GM12878 (cell line): Measurements from ENCODE around the gene ZNF775. TPM values are rescaled to one million over a fixed set of nuclear protein-coding genes. Genes with fewer than 3 reads are reported as not detected.
A peak's percentile ranks its signal among the peaks of the same experiment; 100 is the strongest.

Experiments
- ATF7 ChIP-seq: fragments of 450-650 bp; IDR thresholded peaks from 2 replicates; pipeline ENCODE4 v1.6.1; 2016; ENCODE audit warnings: low read depth, mild to moderate bottlenecking
- EGR1 ChIP-seq, 2 experiments: IDR thresholded peaks; 1 replicate in 1 of 2; 2 replicates in 1 of 2; pipeline ENCODE4 v1.6.1; 2011 to 2012; ENCODE audit warnings: low read depth in 2 of 2, low read length in 2 of 2, borderline replicate concordance in 1 of 2, mild to moderate bottlenecking in 1 of 2, moderate library complexity in 1 of 2
- ETV6 ChIP-seq, 2 experiments: fragments of 450-650 bp in 1 of 2; IDR thresholded peaks in 1 of 2; conservative IDR thresholded peaks in 1 of 2; 2 replicates each; pipeline ENCODE4 v1.6.1; 2014; ENCODE audit warnings: antibody characterized with exemption in 1 of 2, borderline replicate concordance in 1 of 2, low read depth in 1 of 2, mild to moderate bottlenecking in 1 of 2, moderate library complexity in 1 of 2
- IRF4 ChIP-seq: IDR thresholded peaks from 2 replicates; pipeline ENCODE4 v1.6.1; 2011; ENCODE audit warnings: low read depth, low read length
- JUNB ChIP-seq: IDR thresholded peaks from 2 replicates; pipeline ENCODE4 v1.6.1; 2016; ENCODE audit warnings: antibody characterized with exemption, mild to moderate bottlenecking
- MTA2 ChIP-seq: fragments of 450-650 bp; IDR thresholded peaks from 2 replicates; pipeline ENCODE4 v1.6.1; 2016; ENCODE audit warnings: low read depth, mild to moderate bottlenecking, moderate library complexity
- NFIC ChIP-seq: IDR thresholded peaks from 2 replicates; pipeline ENCODE4 v1.6.1; 2012; ENCODE audit warnings: low read depth, mild to moderate bottlenecking, inconsistent platforms, low read length, moderate library complexity
- NR2F1 ChIP-seq: fragments of 450-650 bp; conservative IDR thresholded peaks from 2 replicates; pipeline ENCODE4 v1.6.1; 2017; ENCODE audit warnings: mild to moderate bottlenecking
- PML ChIP-seq: IDR thresholded peaks from 2 replicates; pipeline ENCODE4 v1.6.1; 2012; ENCODE audit warnings: low read length, inconsistent platforms
- POLR2AphosphoS2 ChIP-seq: IDR thresholded peaks from 2 replicates; pipeline ENCODE4 v1.6.1; 2011; ENCODE audit warnings: low read depth, mild to moderate bottlenecking, low read length, improper control_type of control experiment, moderate library complexity
- RB1 ChIP-seq: fragments of 450-650 bp; formaldehyde crosslinking; IDR thresholded peaks from 2 replicates; pipeline ENCODE4 v1.6.1; 2017; ENCODE audit warnings: mild to moderate bottlenecking, borderline replicate concordance
- SIN3A ChIP-seq: IDR thresholded peaks from 2 replicates; pipeline ENCODE4 v1.6.1; 2012; ENCODE audit warnings: low read depth, low read length, improper control_type of control experiment
- SPI1 ChIP-seq: IDR thresholded peaks from 2 replicates; pipeline ENCODE4 v1.6.1; 2011; ENCODE audit warnings: low read depth, mild to moderate bottlenecking, low read length, moderate library complexity, borderline replicate concordance; ENCODE audit not compliant: insufficient read depth
- TAF1 ChIP-seq: IDR thresholded peaks from 2 replicates; pipeline ENCODE4 v1.6.1; 2011; ENCODE audit warnings: mild to moderate bottlenecking, low read depth, low read length, borderline replicate concordance
- ZNF207 ChIP-seq: fragments of 450-650 bp; IDR thresholded peaks from 2 replicates; pipeline ENCODE4 v1.6.1; 2014; ENCODE audit warnings: antibody characterized with exemption, mild to moderate bottlenecking, borderline replicate concordance
- ZNF24 ChIP-seq: fragments of 450-650 bp; IDR thresholded peaks from 2 replicates; pipeline ENCODE4 v1.6.1; 2017; ENCODE audit warnings: antibody characterized with exemption, mild to moderate bottlenecking
- polyA plus RNA-seq, 11 experiments: library from polyadenylated mRNA; depleted of rRNA in 4 of 11; unstranded in 6 of 11; stranded (reverse) in 5 of 11; fragments of >200 nt; fragmentation: Nextera tagmentation in 4 of 11; fragmentation: Illumina TruSeq in 1 of 11; extraction: Ambion mirVana in 4 of 11; extraction: Trizol in 1 of 11; gene quantifications; 1 replicate in 1 of 11; 2 replicates in 10 of 11; pipeline versions ENCODE4 v1.2.1 to v1.2.3, GENCODE V29; 2011 to 2016; ENCODE audit warnings: inconsistent platforms in 2 of 11, missing spikeins in 2 of 11, low read depth in 1 of 11
- total RNA-seq, 4 experiments: library from RNA; depleted of rRNA in 3 of 4; stranded (reverse); fragments of >200 nt in 3 of 4; fragmentation: Illumina TruSeq in 1 of 4; extraction: Trizol in 1 of 4; gene quantifications; 2 replicates each; pipeline versions ENCODE4 v1.2.1 to v1.2.3, GENCODE V29; 2013 to 2021
- TF ChIP-seq, protein P1 (sequence below): fragments of 450-650 bp; IDR thresholded peaks from 2 replicates; pipeline ENCODE4 v1.6.1; 2017; ENCODE audit warnings: mild to moderate bottlenecking, moderate library complexity
- TF ChIP-seq, protein P2 (sequence below): fragments of 450-650 bp; IDR thresholded peaks from 2 replicates; pipeline ENCODE4 v1.6.1; 2016; ENCODE audit warnings: mild to moderate bottlenecking

ZNF775 gene
- total and polyA plus RNA-seq, 10 of the 15 experiments (the other 5 are each of a cell fraction or from before 2014, with no cell fraction given), result 0.05 to 14.3 (median 2.1) TPM

DNA sequence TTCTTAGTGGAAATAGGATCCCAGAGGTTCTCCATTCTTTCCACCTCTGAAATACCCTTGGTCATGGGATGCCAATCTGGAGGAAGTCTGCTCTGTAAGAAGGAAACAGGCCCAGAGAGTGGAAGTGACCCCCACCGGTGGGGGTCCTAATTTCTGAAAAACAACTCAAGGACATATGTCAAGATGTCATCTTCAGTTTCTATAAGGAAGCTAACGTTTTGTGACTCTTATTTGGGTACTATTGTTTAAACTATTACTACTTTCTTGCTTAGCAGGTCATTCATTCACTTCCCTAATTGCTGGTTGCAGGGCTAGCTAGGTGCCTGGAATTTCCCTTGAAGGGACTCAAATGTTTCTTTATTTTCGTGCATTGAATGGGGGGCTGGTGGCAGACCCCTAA is 1.9 kb upstream of the ZNF775 start (continued):
- TF ChIP-seq, protein P1, sequence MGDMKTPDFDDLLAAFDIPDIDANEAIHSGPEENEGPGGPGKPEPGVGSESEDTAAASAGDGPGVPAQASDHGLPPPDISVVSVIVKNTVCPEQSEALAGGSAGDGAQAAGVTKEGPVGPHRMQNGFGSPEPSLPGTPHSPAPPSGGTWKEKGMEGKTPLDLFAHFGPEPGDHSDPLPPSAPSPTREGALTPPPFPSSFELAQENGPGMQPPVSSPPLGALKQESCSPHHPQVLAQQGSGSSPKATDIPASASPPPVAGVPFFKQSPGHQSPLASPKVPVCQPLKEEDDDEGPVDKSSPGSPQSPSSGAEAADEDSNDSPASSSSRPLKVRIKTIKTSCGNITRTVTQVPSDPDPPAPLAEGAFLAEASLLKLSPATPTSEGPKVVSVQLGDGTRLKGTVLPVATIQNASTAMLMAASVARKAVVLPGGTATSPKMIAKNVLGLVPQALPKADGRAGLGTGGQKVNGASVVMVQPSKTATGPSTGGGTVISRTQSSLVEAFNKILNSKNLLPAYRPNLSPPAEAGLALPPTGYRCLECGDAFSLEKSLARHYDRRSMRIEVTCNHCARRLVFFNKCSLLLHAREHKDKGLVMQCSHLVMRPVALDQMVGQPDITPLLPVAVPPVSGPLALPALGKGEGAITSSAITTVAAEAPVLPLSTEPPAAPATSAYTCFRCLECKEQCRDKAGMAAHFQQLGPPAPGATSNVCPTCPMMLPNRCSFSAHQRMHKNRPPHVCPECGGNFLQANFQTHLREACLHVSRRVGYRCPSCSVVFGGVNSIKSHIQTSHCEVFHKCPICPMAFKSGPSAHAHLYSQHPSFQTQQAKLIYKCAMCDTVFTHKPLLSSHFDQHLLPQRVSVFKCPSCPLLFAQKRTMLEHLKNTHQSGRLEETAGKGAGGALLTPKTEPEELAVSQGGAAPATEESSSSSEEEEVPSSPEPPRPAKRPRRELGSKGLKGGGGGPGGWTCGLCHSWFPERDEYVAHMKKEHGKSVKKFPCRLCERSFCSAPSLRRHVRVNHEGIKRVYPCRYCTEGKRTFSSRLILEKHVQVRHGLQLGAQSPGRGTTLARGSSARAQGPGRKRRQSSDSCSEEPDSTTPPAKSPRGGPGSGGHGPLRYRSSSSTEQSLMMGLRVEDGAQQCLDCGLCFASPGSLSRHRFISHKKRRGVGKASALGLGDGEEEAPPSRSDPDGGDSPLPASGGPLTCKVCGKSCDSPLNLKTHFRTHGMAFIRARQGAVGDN, result no peak
- TF ChIP-seq RB1, result no peak
- peak; percentile 87 for TF ChIP-seq ZNF24
- no peak for TF ChIP-seq JUNB
- TF ChIP-seq SPI1, result peak; percentile 74
- no peak for TF ChIP-seq ZNF207
- TF ChIP-seq ETV6 (conservative IDR thresholded peaks at IDR 0.05 in 1 of 2, IDR thresholded peaks at IDR 0.05 in 1 of 2; ENCODE audit: borderline replicate concordance in 1 of 2, low read depth in 1 of 2), result peak in 1 of 2 experiments; percentile 81; a peak in 1 of 4 replicates
- TF ChIP-seq, protein P2, sequence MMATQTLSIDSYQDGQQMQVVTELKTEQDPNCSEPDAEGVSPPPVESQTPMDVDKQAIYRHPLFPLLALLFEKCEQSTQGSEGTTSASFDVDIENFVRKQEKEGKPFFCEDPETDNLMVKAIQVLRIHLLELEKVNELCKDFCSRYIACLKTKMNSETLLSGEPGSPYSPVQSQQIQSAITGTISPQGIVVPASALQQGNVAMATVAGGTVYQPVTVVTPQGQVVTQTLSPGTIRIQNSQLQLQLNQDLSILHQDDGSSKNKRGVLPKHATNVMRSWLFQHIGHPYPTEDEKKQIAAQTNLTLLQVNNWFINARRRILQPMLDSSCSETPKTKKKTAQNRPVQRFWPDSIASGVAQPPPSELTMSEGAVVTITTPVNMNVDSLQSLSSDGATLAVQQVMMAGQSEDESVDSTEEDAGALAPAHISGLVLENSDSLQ, result 0 out of 2 replicates have a peak, but pooled peaks have one; percentile 24
- TF ChIP-seq ATF7, result 0 out of 2 replicates have a peak, but pooled peaks have one; percentile 9
- no peak for TF ChIP-seq EGR1 (IDR thresholded peaks at IDR 0.05; ENCODE audit: borderline replicate concordance in 1 of 2, low read depth in 2 of 2, low read length in 2 of 2)
- TF ChIP-seq NFIC, result peak; percentile 18; the same call in 1 of the 2 replicates
- no peak for TF ChIP-seq TAF1
- 0 out of 2 replicates have a peak, but pooled peaks have one; percentile 16 for TF ChIP-seq PML
- no peak for TF ChIP-seq SIN3A
- TF ChIP-seq NR2F1, result no peak
- TF ChIP-seq IRF4, result no peak
- TF ChIP-seq MTA2, result 0 out of 2 replicates have a peak, but pooled peaks have one; percentile 40
- TF ChIP-seq POLR2AphosphoS2, result no peak
